ENCODE data around the gene MOV10L1.

Gene MOV10L1

DNA sequence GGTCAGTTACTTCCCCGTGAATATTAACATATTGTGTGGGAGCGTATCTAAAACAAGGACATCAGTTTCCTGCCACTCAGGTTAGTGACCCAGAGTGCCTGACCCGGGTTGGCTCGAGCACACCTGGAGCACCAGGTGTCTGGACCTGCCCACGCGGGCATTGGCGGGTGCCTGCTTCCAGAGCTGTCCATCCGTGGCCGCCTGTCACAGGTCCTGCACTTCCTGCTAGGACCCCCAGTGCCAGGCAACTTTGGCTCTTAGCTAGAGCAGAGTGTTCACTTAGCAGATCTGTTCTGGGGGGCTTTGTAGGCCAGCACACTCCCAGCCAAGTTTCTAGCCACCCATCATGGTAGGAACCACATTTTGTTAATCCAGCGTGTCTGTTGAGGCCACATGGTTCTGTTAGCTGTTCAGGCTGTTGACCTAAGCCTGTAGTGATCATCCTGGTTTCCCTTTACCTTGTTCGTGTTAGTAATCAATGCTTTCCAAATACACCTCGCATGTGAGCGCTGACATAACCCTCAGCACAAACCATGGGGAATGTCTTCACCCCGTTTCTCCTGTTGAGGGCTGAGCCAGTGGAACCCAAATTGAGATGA is 29.5 kb downstream of the MOV10L1 start:
- Histone ChIP-seq H3K4me3 (ENCODE audit: low read length) (no peak overlapping the region), H3K27me3 (replicated peaks; ENCODE audit: insufficient read depth, low read length) (peaks cover 75% of the 10 kb centered on the region), H3K9me2 (replicated peaks; ENCODE audit: insufficient read depth, low read length) (no peaks in the 10 kb centered on the region), H3K36me3 (replicated peaks; ENCODE audit: insufficient read depth, low read length) (no peaks in the 10 kb centered on the region), H3K27ac (ENCODE audit: low read length) (no peak overlapping the region), H2AFZ (ENCODE audit: low read length) (no peak overlapping the region), H3F3A (ENCODE audit: insufficient read depth, low read length) (no peaks in the 10 kb centered on the region), H3K4me1 (ENCODE audit: low read length) (no peaks in the 10 kb centered on the region), H3K79me2 (ENCODE audit: low read length) (no peaks in the 10 kb centered on the region), H3K4me2 (ENCODE audit: low read depth, low read length) (no peak overlapping the region), H4K20me1 (ENCODE audit: insufficient read depth, low read length) (no peaks in the 10 kb centered on the region), H3K9me3 (replicated peaks; ENCODE audit: insufficient read depth, low read length) (no peaks in the 10 kb centered on the region), H3K9ac (ENCODE audit: low read length) (no peak overlapping the region)
- TF ChIP-seq EZH2 (optimal IDR thresholded peaks at IDR 0.05; ENCODE audit: low read depth, low read length) = no peak
- no peak for TF ChIP-seq EZH2phosphoT487 (IDR thresholded peaks at IDR 0.05; ENCODE audit: low read length)
- no peak for DNase-seq

DNA sequence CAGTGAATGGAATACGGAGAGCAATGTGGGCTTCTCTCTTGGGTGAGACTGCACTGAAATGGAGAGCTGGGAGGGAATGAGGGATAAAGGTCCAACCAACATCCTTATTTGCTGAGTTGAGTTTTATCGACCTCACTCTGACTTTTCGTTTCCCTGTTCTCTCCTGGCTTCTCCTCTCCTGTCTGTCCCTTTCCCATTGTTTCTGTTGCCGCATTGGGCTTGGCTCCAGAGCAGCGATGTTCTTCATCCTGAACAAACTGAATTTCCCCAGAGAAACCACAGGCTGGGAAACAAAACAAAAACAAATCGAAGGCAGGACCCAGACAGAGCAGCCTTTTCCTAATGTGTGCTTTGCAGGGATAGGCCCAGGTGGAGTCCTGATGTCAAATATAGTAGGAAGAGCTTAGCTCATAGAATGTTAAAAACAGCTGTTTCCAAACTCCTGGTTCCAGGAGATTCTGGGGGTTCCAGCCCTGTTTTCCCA is 30.0 kb downstream of the MOV10L1 start:
- no peak overlapping the region for H3K27ac ChIP-seq (ENCODE audit: low read length)
- H3K4me1 ChIP-seq (ENCODE audit: low read length) = no peaks in the 10 kb centered on the region
- no peaks in the 10 kb centered on the region for H3K9me2 ChIP-seq (replicated peaks; ENCODE audit: insufficient read depth, low read length)
- no peak for DNase-seq
- no peak overlapping the region for H3K4me2 ChIP-seq (ENCODE audit: low read depth, low read length)
- TF ChIP-seq EZH2phosphoT487 (IDR thresholded peaks at IDR 0.05; ENCODE audit: low read length) (no peak), EZH2 (optimal IDR thresholded peaks at IDR 0.05; ENCODE audit: low read depth, low read length) (no peak)
- TF ChIP-seq, protein P1, sequence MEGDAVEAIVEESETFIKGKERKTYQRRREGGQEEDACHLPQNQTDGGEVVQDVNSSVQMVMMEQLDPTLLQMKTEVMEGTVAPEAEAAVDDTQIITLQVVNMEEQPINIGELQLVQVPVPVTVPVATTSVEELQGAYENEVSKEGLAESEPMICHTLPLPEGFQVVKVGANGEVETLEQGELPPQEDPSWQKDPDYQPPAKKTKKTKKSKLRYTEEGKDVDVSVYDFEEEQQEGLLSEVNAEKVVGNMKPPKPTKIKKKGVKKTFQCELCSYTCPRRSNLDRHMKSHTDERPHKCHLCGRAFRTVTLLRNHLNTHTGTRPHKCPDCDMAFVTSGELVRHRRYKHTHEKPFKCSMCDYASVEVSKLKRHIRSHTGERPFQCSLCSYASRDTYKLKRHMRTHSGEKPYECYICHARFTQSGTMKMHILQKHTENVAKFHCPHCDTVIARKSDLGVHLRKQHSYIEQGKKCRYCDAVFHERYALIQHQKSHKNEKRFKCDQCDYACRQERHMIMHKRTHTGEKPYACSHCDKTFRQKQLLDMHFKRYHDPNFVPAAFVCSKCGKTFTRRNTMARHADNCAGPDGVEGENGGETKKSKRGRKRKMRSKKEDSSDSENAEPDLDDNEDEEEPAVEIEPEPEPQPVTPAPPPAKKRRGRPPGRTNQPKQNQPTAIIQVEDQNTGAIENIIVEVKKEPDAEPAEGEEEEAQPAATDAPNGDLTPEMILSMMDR (IDR thresholded peaks at IDR 0.05; ENCODE audit: low read length) = no peak
- no peaks in the 10 kb centered on the region for H4K20me1 ChIP-seq (ENCODE audit: insufficient read depth, low read length)
- no peaks in the 10 kb centered on the region for H3F3A ChIP-seq (ENCODE audit: insufficient read depth, low read length)
- no peak overlapping the region for H2AFZ ChIP-seq (ENCODE audit: low read length)
- H3K4me3 ChIP-seq (ENCODE audit: low read length) = no peak overlapping the region
- H3K9ac ChIP-seq (ENCODE audit: low read length) = no peak overlapping the region
- H3K36me3 ChIP-seq (replicated peaks; ENCODE audit: insufficient read depth, low read length) = no peaks in the 10 kb centered on the region
- H3K27me3 ChIP-seq (replicated peaks; ENCODE audit: insufficient read depth, low read length) = peaks cover 75% of the 10 kb centered on the region
- H3K9me3 ChIP-seq (replicated peaks; ENCODE audit: insufficient read depth, low read length) = no peaks in the 10 kb centered on the region
- no peaks in the 10 kb centered on the region for H3K79me2 ChIP-seq (ENCODE audit: low read length)

DNA sequence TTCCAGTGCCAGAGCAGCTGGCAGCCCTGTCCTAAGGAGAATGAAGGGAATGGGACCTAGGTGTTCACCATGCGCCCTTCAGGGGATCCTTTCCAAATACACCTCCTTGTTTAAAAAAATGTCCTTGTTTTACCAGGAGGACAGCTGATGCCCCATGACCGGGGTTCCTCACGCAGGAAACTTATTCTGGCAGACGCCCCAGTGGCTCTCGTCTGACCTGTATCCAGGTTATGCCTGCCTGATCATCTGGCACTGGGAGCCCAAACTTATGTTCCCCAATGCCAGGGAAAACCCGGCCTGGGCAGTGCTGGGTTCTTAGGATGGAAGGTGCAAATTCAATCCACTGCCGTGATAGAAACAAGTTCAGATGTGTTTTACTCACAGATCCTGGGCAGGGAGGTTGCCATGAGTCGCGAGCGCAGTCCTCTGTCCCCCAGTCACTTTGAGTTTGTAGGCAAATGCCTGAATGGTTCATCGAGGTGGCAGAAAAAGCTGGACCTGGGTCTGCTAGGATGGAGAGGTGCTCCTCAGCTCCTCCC is 31.5 kb downstream of the MOV10L1 start:
- no peaks in the 10 kb centered on the region for H3K9me3 ChIP-seq (replicated peaks; ENCODE audit: insufficient read depth, low read length)
- no peak overlapping the region for H3K9ac ChIP-seq (ENCODE audit: low read length)

More for the DNA sequence above, 31.5 kb downstream of the MOV10L1 start:
- TF ChIP-seq, protein P1 (IDR thresholded peaks at IDR 0.05; ENCODE audit: low read length) = no peak
- TF ChIP-seq EZH2 (optimal IDR thresholded peaks at IDR 0.05; ENCODE audit: low read depth, low read length) (no peak), EZH2phosphoT487 (IDR thresholded peaks at IDR 0.05; ENCODE audit: low read length) (no peak)
- Histone ChIP-seq H3K4me2 (ENCODE audit: low read depth, low read length) (no peak overlapping the region), H3K9me2 (replicated peaks; ENCODE audit: insufficient read depth, low read length) (no peaks in the 10 kb centered on the region), H3K36me3 (replicated peaks; ENCODE audit: insufficient read depth, low read length) (no peaks in the 10 kb centered on the region), H3F3A (ENCODE audit: insufficient read depth, low read length) (no peaks in the 10 kb centered on the region), H3K4me3 (ENCODE audit: low read length) (no peak overlapping the region), H3K4me1 (ENCODE audit: low read length) (no peaks in the 10 kb centered on the region), H3K79me2 (ENCODE audit: low read length) (no peaks in the 10 kb centered on the region), H3K27ac (ENCODE audit: low read length) (no peak overlapping the region), H3K27me3 (replicated peaks; ENCODE audit: insufficient read depth, low read length) (peaks cover 73% of the 10 kb centered on the region), H2AFZ (ENCODE audit: low read length) (no peak overlapping the region), H4K20me1 (ENCODE audit: insufficient read depth, low read length) (no peaks in the 10 kb centered on the region)
- DNase-seq = no peak

Data from MM.1S (cell line).